ENCODE results near the gene SLC9C2.
"Not testable (repeated sequence)": the region's sequence is repeated elsewhere in the genome, so short reads cannot be mapped to it uniquely, and the experiment has no call there.

Gene SLC9C2

DNA sequence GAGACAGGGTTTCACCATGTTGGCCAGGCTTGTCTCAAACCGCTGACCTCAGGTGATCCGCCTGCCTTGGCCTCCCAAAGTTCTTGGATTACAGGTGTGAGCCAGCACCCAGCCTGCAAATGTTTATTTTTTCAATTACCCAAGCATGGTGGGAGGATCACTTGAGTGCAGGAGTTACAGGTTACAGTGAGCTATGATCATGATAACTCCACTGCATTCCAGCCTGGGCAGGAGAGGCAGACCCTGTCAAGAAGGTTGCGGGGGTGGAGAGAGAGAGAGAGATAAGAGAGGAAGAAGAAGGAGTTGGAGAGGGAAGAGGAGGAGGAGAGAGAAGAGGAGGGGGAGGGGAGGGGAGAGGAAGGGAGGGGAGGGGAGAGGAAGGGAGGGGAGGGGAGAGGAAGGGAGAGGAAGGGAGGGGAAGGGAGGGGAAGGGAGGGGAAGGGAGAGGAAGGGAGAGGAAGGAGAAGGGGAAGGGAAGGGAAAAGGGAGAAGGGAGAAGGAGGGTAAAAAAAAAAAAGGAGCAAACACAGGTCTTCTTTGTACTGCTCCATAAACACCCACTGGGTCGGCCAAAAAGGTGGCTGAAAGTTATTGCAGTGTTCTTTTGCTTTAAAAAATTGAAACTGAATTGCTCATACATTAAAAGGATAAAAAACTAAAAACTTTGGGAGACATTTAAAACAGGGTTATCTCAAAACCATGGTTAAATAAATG is 5.8 kb upstream of the SLC9C2 start:
- ChIA-PET POLR2A (no interaction called here), CTCF (no interaction called here)
- TF ChIP-seq, protein P1, sequence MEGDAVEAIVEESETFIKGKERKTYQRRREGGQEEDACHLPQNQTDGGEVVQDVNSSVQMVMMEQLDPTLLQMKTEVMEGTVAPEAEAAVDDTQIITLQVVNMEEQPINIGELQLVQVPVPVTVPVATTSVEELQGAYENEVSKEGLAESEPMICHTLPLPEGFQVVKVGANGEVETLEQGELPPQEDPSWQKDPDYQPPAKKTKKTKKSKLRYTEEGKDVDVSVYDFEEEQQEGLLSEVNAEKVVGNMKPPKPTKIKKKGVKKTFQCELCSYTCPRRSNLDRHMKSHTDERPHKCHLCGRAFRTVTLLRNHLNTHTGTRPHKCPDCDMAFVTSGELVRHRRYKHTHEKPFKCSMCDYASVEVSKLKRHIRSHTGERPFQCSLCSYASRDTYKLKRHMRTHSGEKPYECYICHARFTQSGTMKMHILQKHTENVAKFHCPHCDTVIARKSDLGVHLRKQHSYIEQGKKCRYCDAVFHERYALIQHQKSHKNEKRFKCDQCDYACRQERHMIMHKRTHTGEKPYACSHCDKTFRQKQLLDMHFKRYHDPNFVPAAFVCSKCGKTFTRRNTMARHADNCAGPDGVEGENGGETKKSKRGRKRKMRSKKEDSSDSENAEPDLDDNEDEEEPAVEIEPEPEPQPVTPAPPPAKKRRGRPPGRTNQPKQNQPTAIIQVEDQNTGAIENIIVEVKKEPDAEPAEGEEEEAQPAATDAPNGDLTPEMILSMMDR (IDR thresholded peaks at IDR 0.05; ENCODE audit: insufficient read depth, low read length, missing control alignments) = no peak
- H3K4me3 ChIP-seq (ENCODE audit: low read depth, low read length) = no peak overlapping the region
- DNase-seq (ENCODE audit: low read depth, low spot score) = no peak

DNA sequence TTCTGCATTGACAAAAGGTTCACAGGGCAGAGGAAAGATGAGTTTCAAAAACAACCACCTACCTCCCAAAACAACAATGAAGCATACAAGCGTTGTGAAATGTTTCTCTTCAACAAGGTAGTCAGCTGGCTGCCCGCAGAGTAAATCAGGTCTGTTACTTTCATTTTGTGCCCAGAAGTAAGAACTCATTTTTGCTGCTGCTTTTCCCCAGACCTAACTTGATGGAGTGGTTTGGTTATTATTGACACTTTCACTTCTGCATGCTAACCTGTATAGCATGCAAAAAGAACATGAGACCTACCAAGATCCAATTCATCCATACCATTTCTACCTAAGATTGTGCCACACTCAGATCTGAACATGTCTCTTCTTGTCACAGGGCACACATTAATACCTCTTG is 1.3 kb downstream of the SLC9C2 start:
- no peak for DNase-seq (ENCODE audit: low read depth, low spot score)
- ChIA-PET POLR2A (no interaction called here), CTCF (no interaction called here)
- TF ChIP-seq, protein P1 (IDR thresholded peaks at IDR 0.05; ENCODE audit: insufficient read depth, low read length, missing control alignments) = no peak
- no peak overlapping the region for H3K4me3 ChIP-seq (ENCODE audit: low read depth, low read length)

DNA sequence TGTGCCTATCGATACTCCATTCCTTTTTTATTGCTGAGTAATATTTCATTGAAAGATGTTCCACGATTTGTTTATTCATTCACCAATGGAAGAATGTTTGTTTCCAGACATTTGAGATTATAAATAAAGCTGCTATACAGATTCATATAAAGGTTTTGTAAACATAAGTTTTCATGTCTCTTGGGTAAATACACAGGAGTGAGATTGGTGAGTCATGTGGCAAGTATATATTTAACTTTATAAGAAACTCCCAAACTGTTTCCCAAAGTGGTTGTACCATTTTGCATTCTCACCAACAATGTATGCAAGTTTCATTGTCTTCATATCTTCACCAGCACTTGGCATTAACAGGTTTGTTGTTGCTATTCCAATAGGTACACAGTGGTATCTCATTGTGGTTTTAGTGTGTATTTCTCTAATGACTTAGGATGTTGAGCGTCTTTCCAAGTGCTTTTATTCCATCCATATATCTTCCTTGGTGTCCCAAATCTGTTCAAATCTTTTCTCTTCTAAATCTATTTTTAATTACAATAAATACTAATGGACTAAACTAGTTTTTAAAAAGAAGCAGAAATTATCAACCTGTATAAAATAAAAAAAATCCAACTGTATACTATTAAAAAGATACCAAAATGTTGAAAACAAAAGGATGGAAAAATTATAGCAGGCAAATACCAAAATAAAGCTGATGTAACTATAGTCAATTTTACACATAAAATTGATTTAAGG is 6.6 kb downstream of the SLC9C2 start:
- DNase-seq (ENCODE audit: low read depth, low spot score) = no peak
- ChIA-PET CTCF (no interaction called here), POLR2A (no interaction called here)
- no peak overlapping the region for H3K4me3 ChIP-seq (ENCODE audit: low read depth, low read length)
- TF ChIP-seq, protein P1 (IDR thresholded peaks at IDR 0.05; ENCODE audit: insufficient read depth, low read length, missing control alignments) = no peak

DNA sequence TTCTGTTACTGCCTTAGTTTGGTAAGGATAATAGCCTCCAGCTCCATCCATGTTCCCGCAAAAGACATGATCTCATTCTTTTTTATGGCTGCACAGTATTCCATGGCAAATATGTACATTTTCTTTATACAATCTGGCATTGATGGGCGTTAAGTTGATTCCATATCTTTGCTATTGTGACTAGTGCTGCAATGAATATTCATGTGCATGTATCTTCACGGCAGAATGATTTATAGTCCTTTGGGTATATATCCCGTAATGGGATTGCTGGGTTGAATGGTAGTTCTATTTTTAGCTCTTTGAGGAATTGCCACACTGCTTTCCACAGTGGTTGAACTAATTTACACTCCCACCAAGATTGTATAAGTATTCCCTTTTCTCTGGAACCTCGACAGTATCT is 11.7 kb downstream of the SLC9C2 start:
- CTCF ChIA-PET, POLR2A ChIA-PET: not testable (repeated sequence)

DNA sequence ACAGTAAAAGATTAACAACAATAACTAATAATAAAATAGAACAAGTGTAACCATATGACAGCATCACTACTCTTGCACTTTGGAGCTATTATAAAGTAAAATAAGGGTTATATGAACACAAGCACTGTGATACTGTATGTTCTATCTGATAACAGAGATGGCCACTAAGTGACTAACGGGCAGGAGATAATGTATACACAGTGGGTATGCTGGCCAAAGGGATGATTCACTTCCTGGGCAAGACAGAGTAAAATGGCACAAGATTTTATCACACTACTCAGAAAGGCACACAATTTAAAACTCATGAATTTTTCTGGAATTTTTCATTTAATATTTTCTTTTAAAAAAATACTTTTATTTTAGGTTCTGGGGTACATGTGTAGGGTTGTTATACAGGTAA is 12.3 kb downstream of the SLC9C2 start:
- H3K4me3 ChIP-seq (ENCODE audit: low read depth, low read length) = no peak overlapping the region
- POLR2A ChIA-PET = no interaction called here
- no peak for DNase-seq (ENCODE audit: low read depth, low spot score)
- TF ChIP-seq, protein P1 (IDR thresholded peaks at IDR 0.05; ENCODE audit: insufficient read depth, low read length, missing control alignments) = no peak
- CTCF ChIA-PET = no interaction called here

More for the DNA sequence above, 11.7 kb downstream of the SLC9C2 start:
- DNase-seq (ENCODE audit: low read depth, low spot score); H3K4me3 ChIP-seq (ENCODE audit: low read depth, low read length): not testable (repeated sequence)

DNA sequence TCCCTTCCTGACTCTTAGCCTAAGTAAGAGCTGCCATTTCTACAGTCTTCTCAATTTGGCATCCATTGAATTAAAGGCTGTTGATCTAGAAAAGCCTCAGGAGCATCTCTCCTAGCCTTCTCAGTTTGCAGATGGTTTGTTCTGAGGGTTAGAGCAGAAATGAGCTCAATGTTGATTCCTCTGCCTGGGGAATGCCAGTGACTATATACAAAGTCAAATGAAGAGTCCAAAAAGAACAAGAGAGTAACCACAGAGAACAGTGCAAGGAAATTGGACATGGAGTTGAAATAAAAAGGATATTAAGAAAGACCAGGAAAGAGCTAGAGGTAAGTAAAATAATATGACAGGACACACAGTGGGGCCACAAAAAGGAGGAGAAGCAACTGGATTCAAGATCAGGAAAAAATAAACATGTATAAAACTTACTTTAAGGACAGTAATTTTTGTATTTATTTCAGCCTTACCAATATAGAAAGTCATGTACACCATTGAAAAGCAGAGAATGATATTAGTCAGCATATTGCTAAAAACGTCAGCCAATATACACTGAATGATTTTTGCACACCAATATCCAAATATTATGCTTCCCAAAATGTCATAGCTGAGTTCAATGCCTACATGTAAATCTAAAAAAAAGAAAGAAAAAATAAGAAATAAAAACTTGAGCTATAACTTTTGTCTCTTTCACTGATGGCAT is 21.3 kb downstream of the SLC9C2 start:
- no peak overlapping the region for H3K4me3 ChIP-seq (ENCODE audit: low read depth, low read length)
- DNase-seq (ENCODE audit: low read depth, low spot score) = no peak
- TF ChIP-seq, protein P1 (IDR thresholded peaks at IDR 0.05; ENCODE audit: insufficient read depth, low read length, missing control alignments) = no peak
- POLR2A ChIA-PET = no interaction called here
- CTCF ChIA-PET = no interaction called here
